Ovary (tissue), 9 donors: ENCODE results near the gene IER2. TPM values are rescaled to one million over a fixed set of nuclear protein-coding genes. Genes with fewer than 3 reads are reported as not detected.

Experiments used
- DNase-seq, 5 donors: peaks; one replicate each; pipeline ENCODE4 v3.0.0-alpha.2; 2019 to 2020
- H3K27ac ChIP-seq, 2 donors: fragments of 200-600 bp; one replicate each; pipeline versions ENCODE4 v1.5.1 to v1.8.0; 2019 to 2022
- H3K27me3 ChIP-seq: fragments of 200-600 bp; one replicate; pipeline ENCODE4 v1.8.0; 2022
- H3K36me3 ChIP-seq: fragments of 200-600 bp; sonication (generic); one replicate; pipeline ENCODE4 v1.5.1; 2019
- H3K4me1 ChIP-seq: one replicate; pipeline ENCODE4 v1.8.1; 2013; ENCODE audit warnings: mild to moderate bottlenecking, moderate library complexity; ENCODE audit not compliant: insufficient read depth
- H3K4me3 ChIP-seq: fragments of 200-600 bp; sonication (generic); one replicate; pipeline ENCODE4 v1.5.1; 2017
- H3K9me3 ChIP-seq, 2 donors: fragments of 200-600 bp in 1 of 2; sonication (generic) in 1 of 2; one replicate each; pipeline versions ENCODE4 v1.5.1 to v1.8.1; 2013 to 2019; ENCODE audit warnings: mild to moderate bottlenecking in 1 of 2, moderate library complexity in 1 of 2
- EP300 ChIP-seq: sonication (generic); formaldehyde crosslinking; IDR thresholded peaks from one replicate; pipeline ENCODE4 v1.6.1; 2017; ENCODE audit warnings: antibody characterized with exemption
- POLR2A ChIP-seq: fragments of 450-650 bp; IDR thresholded peaks from one replicate; pipeline ENCODE4 v1.6.1; 2017; ENCODE audit warnings: antibody characterized with exemption, mild to moderate bottlenecking, moderate library complexity
- WGBS, 3 donors: extraction: QIAGEN DNeasy Blood & Tissue Kit in 1 of 3; methylation state at CpG; one replicate each; pipeline versions ENCODE4 v1.1.5 to v1.1.7; 2013 to 2017; 5-methylcytosine and 5-hydroxymethylcytosine counted together
- intact Hi-C, 4 donors: fragments of 100-400 bp; cut with DNase I; formaldehyde crosslinking; loops; one replicate each; pipeline versions ENCODE4 v1.11.0 to v1.15.1; 2022 to 2023
- polyA plus RNA-seq, 2 donors: library from polyadenylated mRNA; stranded (reverse); fragments of 200-250 nt in 1 of 2; fragments of 350-450 nt in 1 of 2; fragmentation: Illumina TruSeq in 1 of 2; extraction: RNeasy Lipid Tissue Mini Kit (QIAGEN cat#74804) in 1 of 2; gene quantifications; one replicate each; pipeline ENCODE4 v1.2.3, GENCODE V29; 2013 to 2014
- total RNA-seq, 7 donors: library from RNA; depleted of rRNA in 2 of 7; stranded (reverse); fragments of >200 nt in 2 of 7; fragmentation: NEBNext Ultra II Directional in 3 of 7; extraction: Animal tissue kit (Norgen Biotek cat#: 25700) in 3 of 7; gene quantifications; one replicate each; pipeline versions ENCODE4 v1.1.0 to v1.2.4, GENCODE V29; 2016 to 2023
- TF ChIP-seq, protein P1 (sequence below), 3 donors: fragments of 450-650 bp in 2 of 3; fragments of 200-600 bp in 1 of 3; IDR thresholded peaks; one replicate each; pipeline versions ENCODE4 v1.5.1 to v1.8.0; 2016 to 2022; ENCODE audit warnings: antibody characterized with exemption in 3 of 3, mild to moderate bottlenecking in 1 of 3
- donor health status: DM: no; HTN: no; CAD: no; lungs with moderate emphysema.
- donor health status: DM: no; HTN: no; CAD: no.
- donor health status: Bipolar disorder and iron deficiency.
- donor health status: DM: yes; HTN: yes; CAD: no.
- donor health status: DM: no; HTN: no; CAD: no.
- donor health status: DM: yes; HTN: yes; CAD: no.

Gene IER2
- total and polyA plus RNA-seq, 9 donors, result 47.4 to 301 (median 79.9) TPM

- H3K9me3 ChIP-seq, result no peaks in the 10 kb centered on the region
- H3K4me1 ChIP-seq, result peaks cover 7% of the 10 kb centered on the region
- no peaks in the 10 kb centered on the region for H3K27me3 ChIP-seq
- intact Hi-C loops, result loop anchor here in 1 of 4 donors (10.0 kb wide), 1 partner anchor 702 kb away; no protein-coding TSS in a partner anchor
- 2 to 4% (median 3%) methylated on average over 49 to 58 of the region's 58 CpGs for WGBS, 3 donors
- H3K36me3 ChIP-seq, result no peaks in the 10 kb centered on the region
- peak overlapping the region; percentile 71 to 73 for H3K27ac ChIP-seq
- H3K4me3 ChIP-seq, result peak overlapping the region; percentile 41
- peak; percentile 96 to 98 (median 97) for DNase-seq
- TF ChIP-seq, protein P1, sequence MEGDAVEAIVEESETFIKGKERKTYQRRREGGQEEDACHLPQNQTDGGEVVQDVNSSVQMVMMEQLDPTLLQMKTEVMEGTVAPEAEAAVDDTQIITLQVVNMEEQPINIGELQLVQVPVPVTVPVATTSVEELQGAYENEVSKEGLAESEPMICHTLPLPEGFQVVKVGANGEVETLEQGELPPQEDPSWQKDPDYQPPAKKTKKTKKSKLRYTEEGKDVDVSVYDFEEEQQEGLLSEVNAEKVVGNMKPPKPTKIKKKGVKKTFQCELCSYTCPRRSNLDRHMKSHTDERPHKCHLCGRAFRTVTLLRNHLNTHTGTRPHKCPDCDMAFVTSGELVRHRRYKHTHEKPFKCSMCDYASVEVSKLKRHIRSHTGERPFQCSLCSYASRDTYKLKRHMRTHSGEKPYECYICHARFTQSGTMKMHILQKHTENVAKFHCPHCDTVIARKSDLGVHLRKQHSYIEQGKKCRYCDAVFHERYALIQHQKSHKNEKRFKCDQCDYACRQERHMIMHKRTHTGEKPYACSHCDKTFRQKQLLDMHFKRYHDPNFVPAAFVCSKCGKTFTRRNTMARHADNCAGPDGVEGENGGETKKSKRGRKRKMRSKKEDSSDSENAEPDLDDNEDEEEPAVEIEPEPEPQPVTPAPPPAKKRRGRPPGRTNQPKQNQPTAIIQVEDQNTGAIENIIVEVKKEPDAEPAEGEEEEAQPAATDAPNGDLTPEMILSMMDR (IDR thresholded peaks at IDR 0.05), result no peak
- TF ChIP-seq POLR2A (peak; percentile 47), EP300 (peak; percentile 83)
Measured at GRCh38 chr19:13162724-13163608, 12.8 kb downstream of the IER2 start.

- Histone ChIP-seq H3K9me3 (no peaks in the 10 kb centered on the region), H3K27ac (peak overlapping the region; percentile 71 to 73), H3K27me3 (no peaks in the 10 kb centered on the region), H3K36me3 (no peaks in the 10 kb centered on the region), H3K4me3 (peak overlapping the region; percentile 41), H3K4me1 (peaks cover 7% of the 10 kb centered on the region)
- intact Hi-C loops, result loop anchor here in 1 of 4 donors (10.0 kb wide), 1 partner anchor 701 kb away; no protein-coding TSS in a partner anchor
- DNase-seq, result peak; percentile 78 to 84 (median 83)
- TF ChIP-seq, protein P1 (IDR thresholded peaks at IDR 0.05), result no peak
- TF ChIP-seq EP300, result peak; percentile 8
- TF ChIP-seq POLR2A, result no peak
- 5 to 9% (median 7%) methylated on average over 19 to 20 of the region's 20 CpGs for WGBS, 3 donors
Measured at GRCh38 chr19:13163609-13164342, 13.6 kb downstream of the IER2 start.

- Histone ChIP-seq H3K36me3 (no peaks in the 10 kb centered on the region), H3K4me3 (peak overlapping the region; percentile 7), H3K9me3 (no peaks in the 10 kb centered on the region), H3K4me1 (peaks cover 7% of the 10 kb centered on the region), H3K27ac (peak overlapping the region; percentile 71 to 73), H3K27me3 (no peaks in the 10 kb centered on the region)
- TF ChIP-seq EP300 (no peak), POLR2A (no peak)
- TF ChIP-seq, protein P1 (IDR thresholded peaks at IDR 0.05), result no peak
- intact Hi-C loops, result loop anchor here in 1 of 4 donors (10.0 kb wide), 1 partner anchor 700 kb away; no protein-coding TSS in a partner anchor
- WGBS, 3 donors, result 14 to 24% (median 18%) methylated on average over 17 to 19 of the region's 19 CpGs
- peak; percentile 50 to 76 (median 69) for DNase-seq
Measured at GRCh38 chr19:13164343-13165161, 14.3 kb downstream of the IER2 start.
